Spleen (tissue), 11 donors: ENCODE measurements around the gene GCDH. TPM values are rescaled to one million over a fixed set of nuclear protein-coding genes. Genes with fewer than 3 reads are reported as not detected.

Experiments used
- DNase-seq: peaks from one replicate; pipeline ENCODE4 v3.0.0-alpha.2; 2020
- H3K27ac ChIP-seq, 8 donors: fragments of 200-600 bp; sonication (generic) in 7 of 8; 1 replicate in 4 of 8; 2 replicates in 4 of 8; pipeline versions ENCODE4 v1.5.0 to v1.8.0; 2016 to 2021; ENCODE audit warnings: inconsistent platforms in 4 of 8, mild to moderate bottlenecking in 4 of 8, moderate library complexity in 1 of 8
- H3K27me3 ChIP-seq, 7 donors: fragments of 200-600 bp; sonication (generic) in 6 of 7; replicated peaks in 1 of 7; 1 replicate in 4 of 7; 2 replicates in 3 of 7; pipeline versions ENCODE4 v1.5.0 to v1.8.0; 2016 to 2021; ENCODE audit warnings: inconsistent platforms in 3 of 7, mild to moderate bottlenecking in 1 of 7
- H3K36me3 ChIP-seq, 6 donors: fragments of 200-600 bp; sonication (generic) in 5 of 6; 1 replicate in 4 of 6; 2 replicates in 2 of 6; pipeline versions ENCODE4 v1.5.0 to v1.8.0; 2016 to 2021; ENCODE audit warnings: inconsistent platforms in 2 of 6
- H3K4me1 ChIP-seq, 6 donors: fragments of 200-600 bp; sonication (generic) in 5 of 6; 1 replicate in 3 of 6; 2 replicates in 3 of 6; pipeline versions ENCODE4 v1.5.0 to v1.8.0; 2016 to 2021; ENCODE audit warnings: inconsistent platforms in 3 of 6
- H3K4me3 ChIP-seq, 8 donors: fragments of 200-600 bp; sonication (generic) in 7 of 8; 1 replicate in 4 of 8; 2 replicates in 4 of 8; pipeline versions ENCODE4 v1.5.0 to v1.8.0; 2016 to 2021; ENCODE audit warnings: inconsistent platforms in 4 of 8, mild to moderate bottlenecking in 4 of 8, moderate library complexity in 2 of 8
- H3K9me3 ChIP-seq, 8 donors: fragments of 200-600 bp; sonication (generic) in 7 of 8; 1 replicate in 4 of 8; 2 replicates in 4 of 8; pipeline versions ENCODE4 v1.5.0 to v1.8.0; 2016 to 2021; ENCODE audit warnings: inconsistent platforms in 4 of 8
- POLR2A ChIP-seq, 3 donors: fragments of 450-650 bp; IDR thresholded peaks; one replicate each; pipeline ENCODE4 v1.5.1; 2017; ENCODE audit warnings: antibody characterized with exemption in 3 of 3, mild to moderate bottlenecking in 1 of 3
- POLR2AphosphoS5 ChIP-seq, 3 donors: sonication (generic); formaldehyde crosslinking; IDR thresholded peaks; one replicate each; pipeline ENCODE4 v1.5.1; 2017; ENCODE audit warnings: antibody characterized with exemption in 3 of 3
- WGBS, 5 donors: extraction: QIAGEN DNeasy Blood & Tissue Kit in 3 of 5; methylation state at CpG; one replicate each; pipeline versions ENCODE4 v1.1.5 to v1.1.7; 2013 to 2018; 5-methylcytosine and 5-hydroxymethylcytosine counted together
- intact Hi-C: fragments of 100-400 bp; cut with DNase I; formaldehyde crosslinking; loops from one replicate; pipeline ENCODE4 v1.15.0; 2023; ENCODE audit warnings: low total_unique reads
- polyA plus RNA-seq, 3 donors: library from polyadenylated mRNA; stranded (reverse); fragments of 200-250 nt; gene quantifications; one replicate each; pipeline ENCODE4 v1.2.1, GENCODE V29; 2013
- total RNA-seq, 7 donors: library from RNA; depleted of rRNA in 3 of 7; stranded (reverse); fragments of >200 nt in 3 of 7; fragmentation: NEBNext Ultra II Directional in 4 of 7; extraction: Animal tissue kit (Norgen Biotek cat#: 25700) in 4 of 7; gene quantifications; one replicate each; pipeline versions ENCODE4 v1.1.0 to v1.2.1, GENCODE V29; 2016 to 2021
- TF ChIP-seq, protein P1 (sequence below), 11 experiments: fragments of 200-600 bp in 7 of 11; fragments of 450-650 bp in 4 of 11; sonication (generic) in 4 of 11; IDR thresholded peaks in 8 of 11; conservative IDR thresholded peaks in 3 of 11; 1 replicate in 7 of 11; 2 replicates in 4 of 11; pipeline versions ENCODE4 v1.4.0 to v1.8.0; 2016 to 2021; ENCODE audit warnings: antibody characterized with exemption in 11 of 11, inconsistent platforms in 4 of 11, mild to moderate bottlenecking in 1 of 11
- donor health status: healthy with polysubstance abuse.
- donor health status: DM: no; HTN: no; CAD: no; lungs with moderate emphysema.
- donor health status: DM: no; HTN: no; CAD: no.
- donor health status: Bipolar disorder and iron deficiency.
- donor health status: healthy.
- donor health status: DM: no; HTN: no; CAD: no.
- donor health status: DM: yes; HTN: yes; CAD: no.

The GCDH gene
- total and polyA plus RNA-seq, 10 donors = 16.3 to 48.4 (median 28.2) TPM

- WGBS, 5 donors = 84 to 91% (median 89%) methylated on average over 12 to 19 of the region's 19 CpGs
- intact Hi-C loops = no loop called here
- Histone ChIP-seq H3K4me3 (no peak overlapping the region), H3K9me3 (no peaks in the 10 kb centered on the region), H3K27me3 (peaks cover 0 to 19% (median 0%) of the 10 kb centered on the region in 7 donors), H3K36me3 (no peaks in the 10 kb centered on the region), H3K27ac (no peak overlapping the region), H3K4me1 (peaks cover 0 to 15% (median 13%) of the 10 kb centered on the region in 6 donors)
- TF ChIP-seq POLR2AphosphoS5 (IDR thresholded peaks at IDR 0.05) (no peak), POLR2A (IDR thresholded peaks at IDR 0.05) (no peak)
- TF ChIP-seq, protein P1, sequence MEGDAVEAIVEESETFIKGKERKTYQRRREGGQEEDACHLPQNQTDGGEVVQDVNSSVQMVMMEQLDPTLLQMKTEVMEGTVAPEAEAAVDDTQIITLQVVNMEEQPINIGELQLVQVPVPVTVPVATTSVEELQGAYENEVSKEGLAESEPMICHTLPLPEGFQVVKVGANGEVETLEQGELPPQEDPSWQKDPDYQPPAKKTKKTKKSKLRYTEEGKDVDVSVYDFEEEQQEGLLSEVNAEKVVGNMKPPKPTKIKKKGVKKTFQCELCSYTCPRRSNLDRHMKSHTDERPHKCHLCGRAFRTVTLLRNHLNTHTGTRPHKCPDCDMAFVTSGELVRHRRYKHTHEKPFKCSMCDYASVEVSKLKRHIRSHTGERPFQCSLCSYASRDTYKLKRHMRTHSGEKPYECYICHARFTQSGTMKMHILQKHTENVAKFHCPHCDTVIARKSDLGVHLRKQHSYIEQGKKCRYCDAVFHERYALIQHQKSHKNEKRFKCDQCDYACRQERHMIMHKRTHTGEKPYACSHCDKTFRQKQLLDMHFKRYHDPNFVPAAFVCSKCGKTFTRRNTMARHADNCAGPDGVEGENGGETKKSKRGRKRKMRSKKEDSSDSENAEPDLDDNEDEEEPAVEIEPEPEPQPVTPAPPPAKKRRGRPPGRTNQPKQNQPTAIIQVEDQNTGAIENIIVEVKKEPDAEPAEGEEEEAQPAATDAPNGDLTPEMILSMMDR (IDR thresholded peaks at IDR 0.05 in 8 of 11, conservative IDR thresholded peaks at IDR 0.05 in 3 of 11) = no peak
- DNase-seq = no peak
Measured at GRCh38 chr19:12865746-12866415, 25.1 kb upstream of the GCDH start.

DNA sequence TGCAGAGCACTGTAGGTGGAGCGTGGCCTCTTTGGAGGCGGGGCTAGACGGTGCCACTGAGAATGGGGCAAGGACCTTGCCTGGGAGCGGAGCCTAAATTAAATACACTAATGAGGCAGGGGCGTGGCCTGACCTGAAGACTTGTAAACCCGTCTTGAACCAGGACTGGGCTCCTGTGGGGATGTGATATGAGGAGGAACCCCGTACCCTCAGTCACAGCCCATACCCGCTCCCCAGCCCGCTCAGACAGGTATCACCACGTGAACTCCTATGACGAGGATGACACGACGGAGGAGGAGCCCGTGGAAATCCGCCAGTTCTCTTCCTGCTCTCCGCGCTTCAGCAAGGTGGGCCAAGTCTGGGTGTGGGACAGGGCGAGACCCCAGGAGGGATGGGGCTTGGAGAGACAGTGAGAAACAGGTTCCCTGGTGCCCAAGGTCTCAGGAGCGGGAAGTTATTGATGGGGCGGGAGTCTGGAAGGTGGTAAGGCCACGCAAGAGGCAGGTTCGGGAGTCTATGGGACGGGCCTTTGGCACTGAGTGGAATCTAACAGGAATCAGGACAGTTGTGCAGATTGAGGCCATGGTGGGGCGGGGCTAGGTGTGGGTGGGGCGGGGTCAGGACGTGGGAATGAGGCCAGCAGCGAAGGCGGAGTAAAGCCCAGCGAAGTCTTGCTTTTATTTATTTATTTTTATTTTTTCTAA lies 24.4 kb upstream of the GCDH start:
- Histone ChIP-seq H3K4me3 (peak overlapping the region in 3 of 8 donors; percentile 39 to 72 (median 54)), H3K27me3 (peaks cover 0 to 19% (median 0%) of the 10 kb centered on the region in 7 donors), H3K27ac (no peak overlapping the region), H3K36me3 (no peaks in the 10 kb centered on the region), H3K4me1 (peaks cover 0 to 15% (median 13%) of the 10 kb centered on the region in 6 donors), H3K9me3 (no peaks in the 10 kb centered on the region)
- no peak for TF ChIP-seq POLR2AphosphoS5 (IDR thresholded peaks at IDR 0.05)
- intact Hi-C loops = no loop called here
- no peak for DNase-seq
- WGBS, 5 donors = 89 to 92% (median 91%) methylated on average over 29 of the region's 29 CpGs

GRCh38 chr19:12867120-12868099 lies 23.6 kb upstream of the GCDH start:
- Histone ChIP-seq H3K9me3 (no peaks in the 10 kb centered on the region), H3K27me3 (peaks cover 0 to 14% (median 0%) of the 10 kb centered on the region in 7 donors), H3K4me1 (peaks cover 0 to 15% (median 13%) of the 10 kb centered on the region in 6 donors), H3K4me3 (peak overlapping the region; percentile 14 to 72 (median 43)), H3K36me3 (no peaks in the 10 kb centered on the region), H3K27ac (peak overlapping the region in 3 of 8 donors; percentile 18 to 29 (median 28))
- intact Hi-C loops = no loop called here
- DNase-seq = peak; percentile 89
- TF ChIP-seq POLR2AphosphoS5 (IDR thresholded peaks at IDR 0.05) = peak in 2 of 3 donors; percentile 51 to 68
- no peak for TF ChIP-seq POLR2A (IDR thresholded peaks at IDR 0.05)
- TF ChIP-seq, protein P1 (IDR thresholded peaks at IDR 0.05 in 8 of 11, conservative IDR thresholded peaks at IDR 0.05 in 3 of 11) = peak in 2 of 11 experiments; percentile 6 to 8
- 6 to 9% (median 9%) methylated on average over 34 to 51 of the region's 51 CpGs for WGBS, 5 donors

GRCh38 chr19:12868540-12869112 lies 22.3 kb upstream of the GCDH start:
- Histone ChIP-seq H3K36me3 (peaks cover 0 to 8% (median under 1%) of the 10 kb centered on the region in 6 donors), H3K27me3 (peaks cover 0 to 10% (median 0%) of the 10 kb centered on the region in 7 donors), H3K4me3 (no peak overlapping the region), H3K4me1 (peaks cover 0 to 21% (median 13%) of the 10 kb centered on the region in 6 donors), H3K27ac (no peak overlapping the region), H3K9me3 (peaks cover 0 to 10% (median 4%) of the 10 kb centered on the region in 8 donors)
- no peak for DNase-seq
- intact Hi-C loops = no loop called here
- TF ChIP-seq POLR2A (IDR thresholded peaks at IDR 0.05) (no peak), POLR2AphosphoS5 (IDR thresholded peaks at IDR 0.05) (no peak)
- TF ChIP-seq, protein P1 (IDR thresholded peaks at IDR 0.05 in 8 of 11, conservative IDR thresholded peaks at IDR 0.05 in 3 of 11) = no peak
- WGBS, 5 donors = 89 to 98% (median 94%) methylated on average over 10 of the region's 10 CpGs
